Adipocyte (in vitro differentiated cells): ENCODE results near the gene SLAMF1.
"Not testable (repeated sequence)": the region's sequence is repeated elsewhere in the genome, so short reads cannot be mapped to it uniquely, and the experiment has no call there.

ENCODE experiments used
- DNase-seq: peaks from one replicate; pipeline ENCODE4 v3.0.0-alpha.2; 2015; ENCODE audit warnings: low read depth
- H3K27me3 ChIP-seq: replicated peaks from 2 replicates; pipeline ENCODE4 v1.7.0; 2013; ENCODE audit warnings: mild to moderate bottlenecking, low read length, moderate library complexity; ENCODE audit not compliant: control insufficient read depth, insufficient read depth
- H3K36me3 ChIP-seq: 2 replicates; pipeline ENCODE4 v1.7.0; 2013; ENCODE audit warnings: low read length, mild to moderate bottlenecking, moderate library complexity; ENCODE audit not compliant: control insufficient read depth, insufficient read depth, severe bottlenecking
- H3K4me1 ChIP-seq: 2 replicates; pipeline ENCODE4 v1.7.0; 2013; ENCODE audit warnings: mild to moderate bottlenecking, low read length, moderate library complexity; ENCODE audit not compliant: control insufficient read depth, insufficient read depth
- H3K4me3 ChIP-seq: 2 replicates; pipeline ENCODE4 v1.7.0; 2013; ENCODE audit warnings: mild to moderate bottlenecking, low read length, moderate library complexity
- H3K9ac ChIP-seq: 2 replicates; pipeline ENCODE4 v1.7.0; 2013; ENCODE audit warnings: mild to moderate bottlenecking, low read length, moderate library complexity
- H3K9me3 ChIP-seq: 2 replicates; pipeline ENCODE4 v1.7.0; 2013; ENCODE audit warnings: mild to moderate bottlenecking, low read length, moderate library complexity; ENCODE audit not compliant: control insufficient read depth

The SLAMF1 gene

GRCh38 chr1:160567341-160567740 is 79.5 kb downstream of the SLAMF1 start:
- peaks cover 2% of the 10 kb centered on the region for H3K27me3 ChIP-seq
- H3K4me1 ChIP-seq, result no peaks in the 10 kb centered on the region
- H3K4me3 ChIP-seq, result no peak overlapping the region
- no peak for DNase-seq
- H3K9ac ChIP-seq, result no peak overlapping the region
- peaks cover 5% of the 10 kb centered on the region for H3K9me3 ChIP-seq
- no peaks in the 10 kb centered on the region for H3K36me3 ChIP-seq

- DNase-seq, result no peak
- Histone ChIP-seq H3K4me3 (no peak overlapping the region), H3K9me3 (peaks cover 5% of the 10 kb centered on the region), H3K4me1 (no peaks in the 10 kb centered on the region), H3K27me3 (peaks cover 2% of the 10 kb centered on the region), H3K36me3 (no peaks in the 10 kb centered on the region), H3K9ac (no peak overlapping the region)
Observed at GRCh38 chr1:160565564-160565963, 81.3 kb downstream of the SLAMF1 start.

GRCh38 chr1:160563230-160563629 is 83.6 kb downstream of the SLAMF1 start:
- H3K4me1 ChIP-seq, H3K36me3 ChIP-seq, H3K27me3 ChIP-seq, H3K4me3 ChIP-seq, DNase-seq, H3K9ac ChIP-seq: not testable (repeated sequence)
- peaks cover 17% of the 10 kb centered on the region for H3K9me3 ChIP-seq

- not testable (repeated sequence) for H3K4me1 ChIP-seq, H3K4me3 ChIP-seq, DNase-seq, H3K36me3 ChIP-seq, H3K9ac ChIP-seq, H3K27me3 ChIP-seq
- peaks cover 17% of the 10 kb centered on the region for H3K9me3 ChIP-seq
Observed at GRCh38 chr1:160562745-160563144, 84.1 kb downstream of the SLAMF1 start.

GRCh38 chr1:160560806-160561205 is 86.0 kb downstream of the SLAMF1 start:
- H3K27me3 ChIP-seq, result no peaks in the 10 kb centered on the region
- no peak overlapping the region for H3K9ac ChIP-seq
- no peaks in the 10 kb centered on the region for H3K4me1 ChIP-seq
- H3K4me3 ChIP-seq, result no peak overlapping the region
- no peak for DNase-seq
- H3K9me3 ChIP-seq, result peaks cover 20% of the 10 kb centered on the region
- H3K36me3 ChIP-seq, result no peaks in the 10 kb centered on the region

- Histone ChIP-seq H3K9ac (no peak overlapping the region), H3K4me3 (no peak overlapping the region), H3K9me3 (peaks cover 20% of the 10 kb centered on the region), H3K4me1 (no peaks in the 10 kb centered on the region), H3K36me3 (no peaks in the 10 kb centered on the region), H3K27me3 (no peaks in the 10 kb centered on the region)
- DNase-seq, result no peak
Observed at GRCh38 chr1:160560045-160560705, 86.7 kb downstream of the SLAMF1 start.

- H3K9ac ChIP-seq, H3K36me3 ChIP-seq, DNase-seq, H3K4me1 ChIP-seq, H3K27me3 ChIP-seq, H3K4me3 ChIP-seq: not testable (repeated sequence)
- H3K9me3 ChIP-seq, result peaks cover 20% of the 10 kb centered on the region
Observed at GRCh38 chr1:160559437-160559836, 87.4 kb downstream of the SLAMF1 start.

- H3K9ac ChIP-seq, result no peak overlapping the region
- peaks cover 20% of the 10 kb centered on the region for H3K9me3 ChIP-seq
- DNase-seq, result no peak
- H3K36me3 ChIP-seq, result no peaks in the 10 kb centered on the region
- H3K27me3 ChIP-seq, result no peaks in the 10 kb centered on the region
- no peak overlapping the region for H3K4me3 ChIP-seq
- no peaks in the 10 kb centered on the region for H3K4me1 ChIP-seq
Observed at GRCh38 chr1:160558660-160559380, 88.0 kb downstream of the SLAMF1 start.
